ENCODE measurements around the gene ACVR2B.
A peak's percentile ranks its signal among the peaks of the same experiment; 100 is the strongest.

Gene ACVR2B

DNA sequence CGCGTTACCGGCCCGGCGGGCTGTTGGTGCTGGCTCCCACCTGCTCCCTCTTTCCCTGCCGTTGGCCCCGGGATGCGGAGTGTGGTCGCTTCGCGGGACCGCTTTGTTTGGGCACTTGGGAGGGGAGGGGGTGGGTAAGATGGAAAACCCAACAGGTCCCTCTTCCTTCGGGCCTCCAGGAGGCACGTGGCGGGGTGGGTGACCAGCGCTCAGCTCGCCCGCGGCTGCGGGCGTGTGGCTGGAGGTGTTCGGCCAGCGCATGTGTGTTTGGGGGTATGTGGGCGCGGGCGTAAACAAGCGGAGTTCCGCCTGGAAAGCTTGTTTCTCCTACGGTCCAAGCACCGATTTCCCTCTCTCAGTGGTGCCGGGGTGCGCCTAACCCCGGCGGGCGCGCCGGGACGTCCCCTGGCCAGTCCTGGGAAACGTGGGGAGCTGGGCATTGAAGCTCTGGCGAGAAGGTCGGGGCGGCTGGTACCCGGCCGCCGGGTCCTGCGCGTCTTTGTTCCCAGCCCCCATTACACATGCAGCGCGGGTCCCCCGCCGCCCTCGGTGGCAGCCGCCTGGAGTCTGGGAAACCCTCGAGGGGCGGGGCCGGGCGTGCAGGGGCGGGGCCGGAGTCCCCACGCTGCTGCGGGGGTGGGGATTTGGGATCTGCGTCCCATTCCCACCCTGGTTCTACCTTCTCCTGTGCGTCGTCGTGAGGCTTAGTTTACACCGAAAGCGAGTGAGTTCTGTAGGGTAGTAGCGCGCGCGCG is 1.4 kb downstream of the ACVR2B start:
- H3K36me3 ChIP-seq, result no peaks in the 10 kb centered on the region
- no peaks in the 10 kb centered on the region for H3K27me3 ChIP-seq
- DNase-seq, result peak; percentile 85
- H3K9me3 ChIP-seq, result no peaks in the 10 kb centered on the region
- TF ChIP-seq, protein P1, sequence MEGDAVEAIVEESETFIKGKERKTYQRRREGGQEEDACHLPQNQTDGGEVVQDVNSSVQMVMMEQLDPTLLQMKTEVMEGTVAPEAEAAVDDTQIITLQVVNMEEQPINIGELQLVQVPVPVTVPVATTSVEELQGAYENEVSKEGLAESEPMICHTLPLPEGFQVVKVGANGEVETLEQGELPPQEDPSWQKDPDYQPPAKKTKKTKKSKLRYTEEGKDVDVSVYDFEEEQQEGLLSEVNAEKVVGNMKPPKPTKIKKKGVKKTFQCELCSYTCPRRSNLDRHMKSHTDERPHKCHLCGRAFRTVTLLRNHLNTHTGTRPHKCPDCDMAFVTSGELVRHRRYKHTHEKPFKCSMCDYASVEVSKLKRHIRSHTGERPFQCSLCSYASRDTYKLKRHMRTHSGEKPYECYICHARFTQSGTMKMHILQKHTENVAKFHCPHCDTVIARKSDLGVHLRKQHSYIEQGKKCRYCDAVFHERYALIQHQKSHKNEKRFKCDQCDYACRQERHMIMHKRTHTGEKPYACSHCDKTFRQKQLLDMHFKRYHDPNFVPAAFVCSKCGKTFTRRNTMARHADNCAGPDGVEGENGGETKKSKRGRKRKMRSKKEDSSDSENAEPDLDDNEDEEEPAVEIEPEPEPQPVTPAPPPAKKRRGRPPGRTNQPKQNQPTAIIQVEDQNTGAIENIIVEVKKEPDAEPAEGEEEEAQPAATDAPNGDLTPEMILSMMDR (IDR thresholded peaks at IDR 0.05; ENCODE audit: low read depth, low read length), result no peak
- peaks cover 6% of the 10 kb centered on the region; the same call in 1 of the 2 replicates for H3K4me1 ChIP-seq
- peak overlapping the region; percentile 75 for H3K4me3 ChIP-seq (ENCODE audit: low read depth, low read length)

GRCh38 chr3:38455639-38456430 is 2.1 kb downstream of the ACVR2B start:
- H3K4me3 ChIP-seq (ENCODE audit: low read depth, low read length), result peak overlapping the region; percentile 75
- TF ChIP-seq, protein P1 (IDR thresholded peaks at IDR 0.05; ENCODE audit: low read depth, low read length), result no peak
- H3K4me1 ChIP-seq, result peaks cover 6% of the 10 kb centered on the region; the same call in 1 of the 2 replicates
- H3K9me3 ChIP-seq, result no peaks in the 10 kb centered on the region
- DNase-seq, result peak; percentile 34
- H3K36me3 ChIP-seq, result no peaks in the 10 kb centered on the region
- no peaks in the 10 kb centered on the region for H3K27me3 ChIP-seq

- H3K36me3 ChIP-seq, result no peaks in the 10 kb centered on the region
- no peak overlapping the region for H3K4me3 ChIP-seq (ENCODE audit: low read depth, low read length)
- no peak for DNase-seq
- H3K4me1 ChIP-seq, result peaks cover 6% of the 10 kb centered on the region; the same call in 1 of the 2 replicates
- TF ChIP-seq, protein P1 (IDR thresholded peaks at IDR 0.05; ENCODE audit: low read depth, low read length), result no peak
- H3K27me3 ChIP-seq, result no peaks in the 10 kb centered on the region
- H3K9me3 ChIP-seq, result no peaks in the 10 kb centered on the region
These were observed 3.7 kb downstream of the ACVR2B start for GRCh38 chr3:38457111-38458003.

DNA sequence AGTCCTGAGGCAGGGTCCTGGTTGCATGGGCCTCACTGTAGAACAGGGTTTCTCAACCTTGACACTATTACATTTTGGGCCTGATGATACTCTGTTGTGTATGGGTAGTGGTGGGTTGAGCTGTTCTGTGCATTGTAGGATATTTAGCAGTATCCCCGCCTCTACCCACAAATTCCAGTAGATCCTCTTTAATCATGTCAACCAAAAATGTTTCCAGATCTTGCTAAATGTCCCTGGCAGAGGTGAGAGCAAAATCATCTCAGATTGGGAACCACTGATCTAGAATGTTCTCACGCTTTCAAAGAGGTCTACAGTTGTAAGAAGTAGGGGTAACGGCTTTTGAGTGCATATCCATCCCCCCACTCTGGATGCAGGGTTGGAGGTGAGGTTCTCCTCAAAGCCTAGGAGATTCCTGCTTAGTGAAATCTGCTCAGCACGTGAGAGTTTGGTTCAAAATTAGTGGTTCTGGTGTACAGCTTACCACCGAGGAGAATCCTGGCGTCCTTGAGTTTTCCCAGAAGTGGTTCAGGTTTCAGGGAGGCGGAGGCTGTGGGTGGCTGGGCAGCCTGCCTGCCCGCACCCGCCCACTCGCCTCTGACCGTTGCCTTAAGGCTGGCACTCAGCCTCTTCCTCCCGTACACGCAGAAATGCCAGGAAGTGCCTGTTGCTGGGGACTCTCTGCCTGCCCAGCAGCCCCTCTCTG is 5.3 kb downstream of the ACVR2B start:
- Histone ChIP-seq H3K9me3 (no peaks in the 10 kb centered on the region), H3K36me3 (no peaks in the 10 kb centered on the region), H3K4me1 (no peaks in the 10 kb centered on the region), H3K27me3 (no peaks in the 10 kb centered on the region), H3K4me3 (ENCODE audit: low read depth, low read length) (no peak overlapping the region)
- no peak for DNase-seq
- TF ChIP-seq, protein P1 (IDR thresholded peaks at IDR 0.05; ENCODE audit: low read depth, low read length), result no peak

GRCh38 chr3:38459499-38460048 is 5.9 kb downstream of the ACVR2B start:
- no peaks in the 10 kb centered on the region for H3K36me3 ChIP-seq
- TF ChIP-seq, protein P1 (IDR thresholded peaks at IDR 0.05; ENCODE audit: low read depth, low read length), result no peak
- no peak for DNase-seq

More at GRCh38 chr3:38459499-38460048, 5.9 kb downstream of the ACVR2B start:
- Histone ChIP-seq H3K27me3 (no peaks in the 10 kb centered on the region), H3K9me3 (no peaks in the 10 kb centered on the region), H3K4me1 (no peaks in the 10 kb centered on the region), H3K4me3 (ENCODE audit: low read depth, low read length) (no peak overlapping the region)
